Fibroblast of lung (primary cell): ENCODE results near the gene FDXACB1.

Source experiments
- EZH2 ChIP-seq: IDR thresholded peaks from 2 replicates; pipeline ENCODE4 v1.5.1; 2012; ENCODE audit warnings: low read length, control low read depth, mild to moderate bottlenecking; ENCODE audit errors: missing control alignments
- TF ChIP-seq, protein P1 (sequence below), 2 donors: IDR thresholded peaks in 1 of 2; conservative IDR thresholded peaks in 1 of 2; 1 replicate in 1 of 2; 2 replicates in 1 of 2; pipeline ENCODE4 v1.5.1; 2011 to 2012; ENCODE audit warnings: low read length in 2 of 2, control low read depth in 1 of 2, inconsistent platforms in 1 of 2, low read depth in 1 of 2, mild to moderate bottlenecking in 1 of 2

GRCh38 chr11:111840143-111840542, 38.8 kb downstream of the FDXACB1 start:
- TF ChIP-seq, protein P1, sequence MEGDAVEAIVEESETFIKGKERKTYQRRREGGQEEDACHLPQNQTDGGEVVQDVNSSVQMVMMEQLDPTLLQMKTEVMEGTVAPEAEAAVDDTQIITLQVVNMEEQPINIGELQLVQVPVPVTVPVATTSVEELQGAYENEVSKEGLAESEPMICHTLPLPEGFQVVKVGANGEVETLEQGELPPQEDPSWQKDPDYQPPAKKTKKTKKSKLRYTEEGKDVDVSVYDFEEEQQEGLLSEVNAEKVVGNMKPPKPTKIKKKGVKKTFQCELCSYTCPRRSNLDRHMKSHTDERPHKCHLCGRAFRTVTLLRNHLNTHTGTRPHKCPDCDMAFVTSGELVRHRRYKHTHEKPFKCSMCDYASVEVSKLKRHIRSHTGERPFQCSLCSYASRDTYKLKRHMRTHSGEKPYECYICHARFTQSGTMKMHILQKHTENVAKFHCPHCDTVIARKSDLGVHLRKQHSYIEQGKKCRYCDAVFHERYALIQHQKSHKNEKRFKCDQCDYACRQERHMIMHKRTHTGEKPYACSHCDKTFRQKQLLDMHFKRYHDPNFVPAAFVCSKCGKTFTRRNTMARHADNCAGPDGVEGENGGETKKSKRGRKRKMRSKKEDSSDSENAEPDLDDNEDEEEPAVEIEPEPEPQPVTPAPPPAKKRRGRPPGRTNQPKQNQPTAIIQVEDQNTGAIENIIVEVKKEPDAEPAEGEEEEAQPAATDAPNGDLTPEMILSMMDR (conservative IDR thresholded peaks at IDR 0.05 in 1 of 2, IDR thresholded peaks at IDR 0.05 in 1 of 2; ENCODE audit: low read depth in 1 of 2, low read length in 2 of 2): no peak
- no peak for TF ChIP-seq EZH2
